Esophagus squamous epithelium (tissue), 5 donors: Measurements from ENCODE around the gene PIGP. TPM values are rescaled to one million over a fixed set of nuclear protein-coding genes. Genes with fewer than 3 reads are reported as not detected.
"Not testable (repeated sequence)": the region's sequence is repeated elsewhere in the genome, so short reads cannot be mapped to it uniquely, and the experiment has no call there.

ENCODE experiments used
- DNase-seq: peaks from one replicate; lab custom pipeline; 2025; lab: John Stamatoyannopoulos, UW
- H3K27ac ChIP-seq, 4 donors: fragments of 200-600 bp; sonication (generic); one replicate each; pipeline ENCODE4 v1.5.1; 2016 to 2019; ENCODE audit warnings: mild to moderate bottlenecking in 1 of 4
- H3K27me3 ChIP-seq, 4 donors: fragments of 200-600 bp; sonication (generic); 1 replicate in 3 of 4; 2 replicates in 1 of 4; pipeline versions ENCODE4 v1.5.1 to v1.6.0; 2017 to 2021; ENCODE audit warnings: antibody characterized with exemption in 1 of 4
- H3K36me3 ChIP-seq, 3 donors: fragments of 200-600 bp; sonication (generic); one replicate each; pipeline ENCODE4 v1.5.1; 2016 to 2019
- H3K4me1 ChIP-seq, 3 donors: fragments of 200-600 bp; sonication (generic); one replicate each; pipeline ENCODE4 v1.5.1; 2017 to 2019
- H3K4me3 ChIP-seq, 4 donors: fragments of 200-600 bp; sonication (generic); 1 replicate in 3 of 4; 2 replicates in 1 of 4; pipeline ENCODE4 v1.5.1; 2016 to 2019; ENCODE audit warnings: mild to moderate bottlenecking in 2 of 4, moderate library complexity in 1 of 4
- H3K9me3 ChIP-seq, 3 donors: fragments of 200-600 bp; sonication (generic); one replicate each; pipeline ENCODE4 v1.5.1; 2016 to 2019
- POLR2A ChIP-seq, 4 donors: fragments of 450-650 bp; IDR thresholded peaks; one replicate each; pipeline ENCODE4 v1.6.1; 2017; ENCODE audit warnings: antibody characterized with exemption in 4 of 4, mild to moderate bottlenecking in 4 of 4, moderate library complexity in 3 of 4
- WGBS, 2 donors: methylation state at CpG; one replicate each; pipeline ENCODE4 v1.1.5; 2018; 5-methylcytosine and 5-hydroxymethylcytosine counted together
- intact Hi-C: fragments of 100-400 bp; cut with DNase I; formaldehyde crosslinking; loops from one replicate; pipeline ENCODE4 v1.15.0; 2022
- total RNA-seq, 4 donors: library from RNA; depleted of rRNA; stranded (reverse); fragments of >200 nt; gene quantifications; one replicate each; pipeline ENCODE4 v1.1.0, GENCODE V29; 2016
- TF ChIP-seq, protein P1 (sequence below), 6 experiments: fragments of 450-650 bp in 4 of 6; fragments of 200-600 bp in 2 of 6; sonication (generic) in 2 of 6; IDR thresholded peaks; one replicate each; pipeline ENCODE4 v1.5.1; 2016 to 2019; ENCODE audit warnings: antibody characterized with exemption in 6 of 6, mild to moderate bottlenecking in 4 of 6, moderate library complexity in 4 of 6
- donor health status: DM: yes; HTN: yes; CAD: no.

The PIGP gene
- total RNA-seq, 4 donors from 2014 or later, result 9.0 to 15.4 (median 11.4) TPM

DNA sequence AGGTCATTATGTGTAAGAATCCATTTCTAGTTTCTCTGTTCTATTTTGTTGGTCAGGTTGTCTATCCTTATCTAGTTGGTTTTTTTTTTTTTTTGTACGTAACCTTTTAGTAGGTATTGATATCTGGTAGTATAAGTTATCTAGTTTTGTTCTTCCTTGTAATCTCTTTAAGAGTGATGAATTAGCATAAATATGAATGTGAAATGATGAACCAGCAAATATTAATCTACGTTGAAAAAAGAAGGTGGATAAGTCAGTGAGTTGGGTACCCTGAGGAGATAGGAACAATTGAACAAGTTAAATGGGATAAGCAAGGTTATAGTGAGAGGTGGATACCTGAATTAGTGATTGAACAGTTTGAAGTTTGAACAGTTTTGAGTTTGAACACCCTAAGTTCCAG lies 34.1 kb upstream of the PIGP start:
- intact Hi-C loops, result no loop called here
- Histone ChIP-seq H3K9me3 (peaks cover 0 to 12% (median 7%) of the 10 kb centered on the region in 3 donors), H3K27me3 (no peaks in the 10 kb centered on the region), H3K4me1 (peaks cover 0 to 2% (median 0%) of the 10 kb centered on the region in 3 donors), H3K27ac (no peak overlapping the region), H3K36me3 (peaks cover 0 to 20% (median 0%) of the 10 kb centered on the region in 3 donors), H3K4me3 (no peak overlapping the region)
- no peak for DNase-seq
- 91 to 96% methylated on average over 2 of the region's 2 CpGs for WGBS, 2 donors
- TF ChIP-seq POLR2A (IDR thresholded peaks at IDR 0.05), result no peak
- TF ChIP-seq, protein P1, sequence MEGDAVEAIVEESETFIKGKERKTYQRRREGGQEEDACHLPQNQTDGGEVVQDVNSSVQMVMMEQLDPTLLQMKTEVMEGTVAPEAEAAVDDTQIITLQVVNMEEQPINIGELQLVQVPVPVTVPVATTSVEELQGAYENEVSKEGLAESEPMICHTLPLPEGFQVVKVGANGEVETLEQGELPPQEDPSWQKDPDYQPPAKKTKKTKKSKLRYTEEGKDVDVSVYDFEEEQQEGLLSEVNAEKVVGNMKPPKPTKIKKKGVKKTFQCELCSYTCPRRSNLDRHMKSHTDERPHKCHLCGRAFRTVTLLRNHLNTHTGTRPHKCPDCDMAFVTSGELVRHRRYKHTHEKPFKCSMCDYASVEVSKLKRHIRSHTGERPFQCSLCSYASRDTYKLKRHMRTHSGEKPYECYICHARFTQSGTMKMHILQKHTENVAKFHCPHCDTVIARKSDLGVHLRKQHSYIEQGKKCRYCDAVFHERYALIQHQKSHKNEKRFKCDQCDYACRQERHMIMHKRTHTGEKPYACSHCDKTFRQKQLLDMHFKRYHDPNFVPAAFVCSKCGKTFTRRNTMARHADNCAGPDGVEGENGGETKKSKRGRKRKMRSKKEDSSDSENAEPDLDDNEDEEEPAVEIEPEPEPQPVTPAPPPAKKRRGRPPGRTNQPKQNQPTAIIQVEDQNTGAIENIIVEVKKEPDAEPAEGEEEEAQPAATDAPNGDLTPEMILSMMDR (IDR thresholded peaks at IDR 0.05), result no peak

DNA sequence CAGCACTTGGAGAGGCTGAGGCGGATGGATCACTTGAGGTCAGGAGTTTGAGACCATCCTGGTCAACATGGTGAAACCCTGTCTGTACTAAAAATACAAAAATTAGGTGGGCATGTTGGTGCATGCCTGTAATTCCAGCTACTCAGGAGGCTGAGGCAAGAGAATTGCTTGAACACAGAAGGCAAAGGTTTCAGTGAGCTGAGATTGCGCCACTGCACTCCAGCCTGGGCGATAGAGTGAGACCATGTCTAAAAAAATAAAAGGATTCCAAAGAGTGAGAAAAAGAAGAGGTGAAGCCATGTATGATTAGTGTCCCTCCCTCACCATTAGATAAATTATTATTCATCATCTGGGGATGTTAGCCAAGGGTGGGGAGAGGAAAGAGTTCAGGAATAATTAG lies 29.9 kb upstream of the PIGP start:
- H3K27me3 ChIP-seq, intact Hi-C loops, H3K27ac ChIP-seq, H3K4me1 ChIP-seq, H3K9me3 ChIP-seq, H3K4me3 ChIP-seq, DNase-seq: not testable (repeated sequence)
- WGBS, 2 donors, result 90% methylated on average over 3 of the region's 3 CpGs
- H3K36me3 ChIP-seq, result peaks cover 0 to 28% (median 0%) of the 10 kb centered on the region in 3 donors

DNA sequence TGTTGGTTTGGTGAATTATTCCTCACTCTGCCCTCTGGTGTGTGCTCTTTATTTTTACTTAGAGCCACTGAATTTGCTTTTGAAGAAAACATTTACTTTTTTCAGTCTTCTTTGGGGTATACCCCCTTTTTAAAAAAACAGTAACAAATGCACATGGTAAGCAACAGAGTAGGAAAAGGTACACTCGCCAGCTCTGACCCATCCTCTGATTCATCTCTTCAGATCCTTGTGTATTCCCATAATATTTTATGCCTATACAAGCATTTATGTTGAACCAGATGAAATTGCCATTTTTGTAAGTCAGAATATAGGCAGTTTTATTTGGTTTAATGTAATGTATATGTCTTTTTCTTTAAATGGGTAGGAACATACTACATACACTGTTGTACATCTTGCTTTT lies 28.5 kb upstream of the PIGP start:
- Histone ChIP-seq H3K36me3 (peaks cover 0 to 41% (median 0%) of the 10 kb centered on the region in 3 donors), H3K27me3 (no peaks in the 10 kb centered on the region), H3K4me1 (peaks cover 0 to 2% (median 0%) of the 10 kb centered on the region in 3 donors), H3K27ac (no peak overlapping the region), H3K9me3 (no peaks in the 10 kb centered on the region), H3K4me3 (no peak overlapping the region)
- TF ChIP-seq POLR2A (IDR thresholded peaks at IDR 0.05), result no peak
- TF ChIP-seq, protein P1 (IDR thresholded peaks at IDR 0.05), result no peak
- intact Hi-C loops, result no loop called here
- WGBS, 2 donors, result 69 to 95% methylated on average over 1 of the region's 1 CpG
- DNase-seq, result no peak

DNA sequence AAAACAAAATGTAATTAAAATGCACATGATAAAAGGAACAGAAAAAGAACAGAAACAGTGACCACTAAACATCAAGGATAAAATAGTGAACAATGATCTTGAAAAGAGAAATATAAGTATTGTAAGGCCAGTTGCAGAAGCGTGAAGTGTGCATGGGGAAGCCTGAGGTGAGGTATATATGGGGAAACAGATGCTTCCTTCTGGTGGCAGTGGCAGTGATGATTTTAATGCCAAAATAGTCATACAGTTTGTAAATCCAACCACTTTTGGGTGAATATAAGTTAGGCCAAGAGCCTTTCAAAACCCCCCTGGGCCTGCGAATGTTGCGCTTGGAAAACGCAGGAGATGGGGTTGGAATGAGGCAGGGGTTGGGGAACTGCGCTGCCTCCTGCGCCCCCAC lies 27.4 kb upstream of the PIGP start:
- H3K9me3 ChIP-seq, result no peaks in the 10 kb centered on the region
- H3K27ac ChIP-seq, result no peak overlapping the region
- H3K27me3 ChIP-seq, result no peaks in the 10 kb centered on the region
- intact Hi-C loops, result no loop called here
- no peak overlapping the region for H3K4me3 ChIP-seq
- WGBS, 2 donors, result 82 to 89% methylated on average over 2 to 6 of the region's 6 CpGs
- TF ChIP-seq POLR2A (IDR thresholded peaks at IDR 0.05), result no peak
- TF ChIP-seq, protein P1 (IDR thresholded peaks at IDR 0.05), result no peak
- peaks cover 0 to 52% (median 0%) of the 10 kb centered on the region in 3 donors for H3K36me3 ChIP-seq
- H3K4me1 ChIP-seq, result peaks cover 0 to 2% (median 0%) of the 10 kb centered on the region in 3 donors
- no peak for DNase-seq

DNA sequence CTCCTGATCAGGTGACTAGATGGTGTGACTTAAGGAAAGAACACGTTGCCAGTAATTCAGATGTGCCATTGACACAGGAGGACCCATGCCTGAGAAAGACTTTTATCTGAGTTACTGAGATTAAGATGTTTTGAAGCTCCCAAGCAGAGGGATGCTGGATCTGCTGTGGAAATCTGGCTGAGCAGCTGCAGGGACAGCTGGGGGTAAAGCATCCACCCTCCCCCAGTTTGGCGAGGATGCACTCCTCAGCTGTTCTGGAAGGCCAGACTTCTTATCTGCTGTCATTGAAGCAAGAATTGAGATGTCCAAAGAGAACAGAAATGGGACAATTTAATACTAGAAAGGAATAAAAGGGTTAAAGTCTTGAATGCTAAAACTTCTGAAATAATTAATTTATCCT lies 25.9 kb upstream of the PIGP start:
- intact Hi-C loops, result no loop called here
- peaks cover 0 to 60% (median 0%) of the 10 kb centered on the region in 3 donors for H3K36me3 ChIP-seq
- no peak for DNase-seq
- no peak overlapping the region for H3K27ac ChIP-seq
- peaks cover 0 to 2% (median 0%) of the 10 kb centered on the region in 3 donors for H3K4me1 ChIP-seq
- no peaks in the 10 kb centered on the region for H3K27me3 ChIP-seq
- TF ChIP-seq POLR2A (IDR thresholded peaks at IDR 0.05), result no peak
- TF ChIP-seq, protein P1 (IDR thresholded peaks at IDR 0.05), result no peak
- no peaks in the 10 kb centered on the region for H3K9me3 ChIP-seq
- 90 to 95% methylated on average over 2 of the region's 2 CpGs for WGBS, 2 donors
- H3K4me3 ChIP-seq, result no peak overlapping the region

DNA sequence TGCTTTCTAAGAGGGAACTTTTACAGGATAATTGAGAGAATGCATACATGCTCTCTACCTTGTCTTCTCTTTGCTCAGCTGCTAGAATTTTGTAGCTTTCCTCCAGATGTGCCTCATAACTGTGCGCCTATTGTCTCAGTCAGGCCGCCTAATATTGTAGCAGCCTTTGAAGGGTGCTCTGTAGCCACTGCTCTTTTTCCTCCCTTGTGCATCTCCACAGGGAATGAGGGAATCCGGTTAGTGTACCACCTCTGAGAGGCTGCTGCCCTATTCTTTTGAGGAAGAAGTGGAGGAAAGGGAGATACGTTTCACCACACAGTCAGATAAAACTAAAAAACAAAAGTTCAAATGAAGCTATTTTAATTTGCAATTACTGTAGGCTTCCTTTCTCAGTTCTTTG lies 22.9 kb upstream of the PIGP start:
- peaks cover 0 to 68% (median 0%) of the 10 kb centered on the region in 3 donors for H3K36me3 ChIP-seq
- no peaks in the 10 kb centered on the region for H3K9me3 ChIP-seq
- no peak overlapping the region for H3K27ac ChIP-seq
- no peaks in the 10 kb centered on the region for H3K4me1 ChIP-seq
- no peak for DNase-seq
- no peak for TF ChIP-seq POLR2A (IDR thresholded peaks at IDR 0.05)
- TF ChIP-seq, protein P1 (IDR thresholded peaks at IDR 0.05), result no peak
- H3K4me3 ChIP-seq, result no peak overlapping the region
- no peaks in the 10 kb centered on the region for H3K27me3 ChIP-seq
- 88 to 93% methylated on average over 3 to 4 of the region's 4 CpGs for WGBS, 2 donors
- intact Hi-C loops, result no loop called here
